ENCODE data around the gene SH3GLB2.
A peak's percentile ranks its signal among the peaks of the same experiment; 100 is the strongest.

SH3GLB2 gene

DNA sequence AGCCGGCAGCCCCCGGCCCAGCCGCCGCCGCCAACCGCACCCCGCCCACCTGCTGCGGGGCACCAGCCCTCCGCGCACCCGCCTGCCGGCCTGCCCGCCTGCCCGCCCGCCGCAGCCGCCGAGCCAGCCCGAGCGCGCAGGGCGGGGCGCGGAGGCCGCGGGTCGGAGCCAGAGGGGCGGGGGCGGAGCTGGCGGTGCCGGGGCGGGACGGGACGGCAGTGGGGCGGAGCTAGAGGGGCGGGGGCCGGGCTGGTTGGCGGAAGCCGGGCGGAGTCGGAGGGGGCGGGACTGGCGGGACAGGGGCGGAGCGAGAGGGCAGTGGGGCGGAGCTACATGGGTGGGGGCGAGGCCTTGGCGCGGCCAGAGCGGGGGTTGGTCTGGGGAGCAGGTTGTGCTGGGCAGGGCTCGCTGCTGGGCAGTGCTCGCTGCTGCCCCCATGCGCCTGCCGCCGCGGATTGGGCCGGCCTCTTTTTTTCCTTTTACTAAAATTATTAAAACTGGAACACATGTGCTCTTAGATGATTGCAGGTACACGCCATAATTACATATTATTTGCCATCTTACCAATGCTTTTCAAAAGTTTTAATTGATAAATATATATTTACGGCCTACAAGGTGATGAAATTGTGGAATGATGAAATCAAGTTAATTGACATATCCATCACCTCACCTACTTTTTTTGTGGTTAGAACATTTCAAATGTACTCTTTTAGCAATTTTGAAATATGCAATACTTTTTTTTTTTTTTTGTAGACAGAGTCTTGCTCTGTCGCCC lies at the start of gene SH3GLB2:
TSS of gene SH3GLB2 (minus strand) at position 140 of the 775 bp plus-strand sequence. CDS start 177 bp downstream, outside the sequence.
- DNase-seq (ENCODE audit: low read depth in 2 of 3, low spot score in 1 of 3), result peak; percentile 93 to 99 (median 93)

DNA sequence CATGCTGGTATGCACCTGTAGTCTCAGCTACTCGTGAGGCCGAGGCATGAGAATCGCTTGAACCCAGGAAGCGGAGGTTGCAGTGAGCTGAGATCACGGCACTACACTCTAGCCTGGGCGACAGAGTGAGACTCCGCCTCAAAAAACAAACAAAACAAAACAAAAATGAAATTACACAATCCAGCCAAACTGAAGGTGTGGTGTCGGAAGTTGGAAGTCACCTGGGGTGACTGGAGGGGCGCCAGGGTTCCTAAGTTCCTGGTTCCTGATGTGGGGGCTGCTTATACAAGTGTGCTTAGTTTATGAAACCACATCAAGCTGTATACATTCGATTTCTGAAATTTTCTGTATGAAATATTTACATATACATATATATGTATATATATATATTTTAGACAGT lies 49.1 kb upstream of the SH3GLB2 start:
- DNase-seq (ENCODE audit: low read depth in 2 of 3, low spot score in 1 of 3), result no peak

DNA sequence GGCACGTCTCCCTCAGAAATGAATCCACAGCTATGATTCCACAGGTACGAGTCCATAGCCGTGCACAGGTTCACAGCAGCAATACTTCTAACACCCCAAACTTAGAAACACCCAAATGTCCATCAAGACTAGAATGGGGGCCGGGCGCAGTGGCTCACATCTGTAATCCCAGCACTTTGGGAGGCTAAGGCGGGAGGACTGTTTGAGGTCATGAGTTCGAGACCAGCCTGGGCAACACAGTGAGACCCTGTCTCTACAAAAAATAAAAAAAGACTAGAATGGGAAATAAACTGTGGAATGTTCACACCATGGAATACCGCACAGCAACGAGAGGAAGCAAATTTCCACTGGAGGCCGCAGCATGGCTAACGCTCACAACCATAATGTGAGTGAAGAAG lies 48.5 kb upstream of the SH3GLB2 start:
- no peak for DNase-seq (ENCODE audit: low read depth in 2 of 3, low spot score in 1 of 3)

GRCh38 chr9:129075996-129076639 lies 48.0 kb upstream of the SH3GLB2 start:
- DNase-seq (ENCODE audit: low read depth in 2 of 3, low spot score in 1 of 3), result no peak

DNA sequence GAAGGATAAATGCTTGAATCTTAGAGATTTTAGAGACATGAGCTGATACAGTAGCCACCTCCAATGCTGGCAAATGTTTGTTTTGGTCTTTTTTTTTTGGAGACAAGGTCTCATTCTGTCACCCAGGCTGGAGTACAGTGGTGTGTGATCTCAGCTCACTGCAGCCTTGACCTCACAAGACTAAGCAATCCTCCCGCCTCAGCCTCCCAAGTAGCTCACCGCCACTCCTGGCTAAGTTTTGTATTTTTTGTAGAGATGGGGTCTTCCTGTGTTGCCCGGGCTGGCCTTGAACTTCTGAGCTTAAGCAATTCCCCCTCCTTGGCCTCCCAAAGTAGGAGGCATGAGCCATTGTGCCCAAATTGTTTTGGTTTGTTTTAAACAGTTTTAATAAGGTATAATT lies 46.0 kb upstream of the SH3GLB2 start:
- DNase-seq (ENCODE audit: low read depth in 2 of 3, low spot score in 1 of 3), result no peak

GRCh38 chr9:129073404-129073803 lies 45.3 kb upstream of the SH3GLB2 start:
- no peak for DNase-seq (ENCODE audit: low read depth in 2 of 3, low spot score in 1 of 3)

DNA sequence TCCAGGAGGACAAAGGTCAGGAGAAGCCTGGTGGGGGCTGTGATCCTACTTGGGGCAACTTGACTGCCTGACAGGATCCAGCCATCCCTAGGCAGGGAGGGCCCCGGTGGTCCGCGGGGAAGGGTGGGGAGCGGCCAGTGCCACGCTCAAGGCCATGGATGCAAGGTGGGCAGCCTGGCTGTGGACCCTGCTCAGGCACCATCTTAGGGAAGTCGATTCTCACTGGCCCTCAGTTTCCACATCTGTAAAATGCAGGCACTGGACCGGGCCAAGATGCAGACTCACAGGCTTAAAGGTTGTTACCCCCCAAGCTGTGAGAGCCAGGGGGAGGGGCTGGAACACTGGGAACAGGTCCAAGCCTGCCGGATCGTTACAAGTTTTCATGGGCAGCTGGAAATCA lies 44.0 kb upstream of the SH3GLB2 start:
- no peak for DNase-seq (ENCODE audit: low read depth in 2 of 3, low spot score in 1 of 3)

DNA sequence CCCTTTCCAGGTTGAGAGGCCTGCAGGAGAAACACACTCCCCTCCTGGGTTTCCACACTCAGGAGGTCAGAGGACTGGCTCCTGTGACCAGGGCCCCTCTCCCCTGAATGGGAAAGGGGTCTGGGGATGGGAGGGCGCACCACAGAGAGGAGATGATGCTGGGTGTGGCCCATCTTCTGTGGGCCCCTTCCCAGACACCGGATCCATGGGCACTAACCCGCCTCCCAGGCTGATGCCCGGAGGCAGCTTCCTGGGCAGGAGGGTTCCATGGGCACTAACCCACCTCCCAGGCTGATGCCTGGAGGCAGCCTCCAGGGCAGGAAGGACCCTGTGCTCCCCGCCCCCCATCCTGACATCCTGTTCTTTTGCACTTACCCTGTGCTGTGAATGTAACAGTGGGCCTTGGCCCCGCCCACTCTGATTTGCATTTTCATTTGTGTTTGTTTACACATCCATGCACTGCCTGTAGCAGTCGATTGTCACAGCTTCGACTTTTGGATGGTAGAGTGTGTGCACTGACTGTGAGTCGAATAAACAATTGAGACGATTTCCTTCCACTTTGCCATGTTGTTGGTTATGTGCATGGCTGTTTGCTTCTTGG lies 43.5 kb upstream of the SH3GLB2 start:
- DNase-seq (ENCODE audit: low read depth in 2 of 3, low spot score in 1 of 3), result no peak

- DNase-seq (ENCODE audit: low read depth in 2 of 3, low spot score in 1 of 3), result no peak
These were observed 42.8 kb upstream of the SH3GLB2 start for GRCh38 chr9:129070696-129071525.

- no peak for DNase-seq (ENCODE audit: low read depth in 2 of 3, low spot score in 1 of 3)
These were observed 41.9 kb upstream of the SH3GLB2 start for GRCh38 chr9:129069862-129070641.

DNA sequence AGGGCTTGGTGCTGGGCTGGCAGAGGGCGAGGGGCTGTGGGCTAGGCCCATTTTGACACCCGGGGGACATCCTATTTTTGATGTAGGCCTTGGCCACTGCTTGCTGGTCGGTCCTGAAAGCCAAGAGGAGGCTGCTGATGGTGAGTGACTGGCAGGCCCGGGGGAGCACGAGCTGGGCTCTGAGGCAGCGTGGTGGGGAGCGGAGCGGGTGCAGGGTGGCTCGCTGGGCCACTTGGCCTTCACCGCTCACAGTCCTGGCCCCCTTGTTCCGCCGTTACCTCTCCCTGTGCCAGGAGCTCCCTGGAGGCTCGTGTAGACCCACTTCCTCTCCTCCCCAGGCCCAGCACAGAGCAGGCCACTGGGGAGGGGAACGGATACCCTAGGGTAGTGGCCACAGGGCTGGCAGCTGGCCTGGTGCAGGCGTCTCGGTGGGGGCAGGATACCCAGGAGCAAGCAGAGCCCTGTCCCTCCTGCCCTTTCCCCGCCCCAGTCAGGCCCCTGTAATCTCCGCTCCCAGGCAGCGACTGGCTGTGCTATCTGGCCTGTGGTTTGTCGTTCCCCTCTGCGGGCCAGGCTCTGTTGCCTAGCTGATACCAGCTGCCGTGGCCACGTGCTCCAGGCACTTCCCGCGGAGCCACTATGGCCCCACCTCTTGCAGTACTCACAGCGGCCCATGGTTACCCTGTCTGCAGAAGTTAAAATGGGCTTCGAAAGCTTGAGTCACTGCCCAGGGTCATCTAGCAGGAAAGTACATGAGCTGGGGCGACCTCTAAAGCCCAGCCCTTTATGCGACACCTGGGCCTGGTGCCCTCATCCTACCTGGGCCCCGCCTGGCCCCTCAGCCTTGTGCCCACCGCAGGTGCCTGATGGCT lies 41.1 kb upstream of the SH3GLB2 start:
- peak; percentile 15 to 39 (median 29) for DNase-seq (ENCODE audit: low read depth in 2 of 3, low spot score in 1 of 3)

- no peak for DNase-seq (ENCODE audit: low read depth in 2 of 3, low spot score in 1 of 3)
These were observed 40.0 kb upstream of the SH3GLB2 start for GRCh38 chr9:129068110-129068509.

DNA sequence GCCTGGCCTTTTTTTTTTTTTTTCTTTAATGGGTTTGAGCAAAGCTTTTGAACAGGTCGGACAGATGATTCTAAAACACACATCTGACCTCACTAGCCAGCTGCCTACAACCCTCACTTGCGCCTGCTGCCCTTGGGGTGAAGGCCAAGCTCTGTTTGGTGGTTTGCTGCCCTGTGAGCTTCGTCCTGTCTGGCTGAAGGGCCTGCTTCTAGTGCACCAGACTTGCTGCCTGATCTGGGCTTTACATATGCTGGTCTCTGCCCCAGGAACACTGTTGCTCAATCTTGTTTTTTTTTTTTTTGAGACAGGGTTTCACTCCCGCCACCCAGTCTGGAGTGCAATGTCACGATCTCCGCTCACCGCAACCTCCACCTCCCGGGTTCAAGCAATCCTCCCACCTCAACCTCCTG lies 36.4 kb upstream of the SH3GLB2 start:
- no peak for DNase-seq (ENCODE audit: low read depth in 2 of 3, low spot score in 1 of 3)

GRCh38 chr9:129063061-129063460 lies 34.9 kb upstream of the SH3GLB2 start:
- no peak for DNase-seq (ENCODE audit: low read depth in 2 of 3, low spot score in 1 of 3)

DNA sequence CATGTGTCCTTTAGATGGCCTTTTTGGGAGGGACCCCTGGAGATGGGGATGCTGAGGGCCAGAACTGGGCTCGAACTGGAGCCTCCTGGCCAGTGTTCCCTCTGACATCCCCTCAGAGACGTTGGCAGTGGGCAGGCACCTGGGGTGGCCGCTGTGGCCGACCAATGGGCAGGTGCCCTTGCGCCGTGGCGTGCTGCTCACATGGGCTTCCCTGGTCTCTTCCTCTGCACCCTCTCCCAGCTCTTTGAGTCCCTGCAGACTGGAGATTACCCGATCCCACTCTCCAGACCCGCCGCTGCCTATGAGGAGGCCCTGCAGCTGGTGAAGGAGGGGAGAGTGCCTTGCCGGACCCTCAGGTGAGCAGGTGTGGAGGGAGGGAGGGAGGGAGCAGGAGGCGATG lies 32.9 kb upstream of the SH3GLB2 start:
- no peak for DNase-seq (ENCODE audit: low read depth in 2 of 3, low spot score in 1 of 3)

DNA sequence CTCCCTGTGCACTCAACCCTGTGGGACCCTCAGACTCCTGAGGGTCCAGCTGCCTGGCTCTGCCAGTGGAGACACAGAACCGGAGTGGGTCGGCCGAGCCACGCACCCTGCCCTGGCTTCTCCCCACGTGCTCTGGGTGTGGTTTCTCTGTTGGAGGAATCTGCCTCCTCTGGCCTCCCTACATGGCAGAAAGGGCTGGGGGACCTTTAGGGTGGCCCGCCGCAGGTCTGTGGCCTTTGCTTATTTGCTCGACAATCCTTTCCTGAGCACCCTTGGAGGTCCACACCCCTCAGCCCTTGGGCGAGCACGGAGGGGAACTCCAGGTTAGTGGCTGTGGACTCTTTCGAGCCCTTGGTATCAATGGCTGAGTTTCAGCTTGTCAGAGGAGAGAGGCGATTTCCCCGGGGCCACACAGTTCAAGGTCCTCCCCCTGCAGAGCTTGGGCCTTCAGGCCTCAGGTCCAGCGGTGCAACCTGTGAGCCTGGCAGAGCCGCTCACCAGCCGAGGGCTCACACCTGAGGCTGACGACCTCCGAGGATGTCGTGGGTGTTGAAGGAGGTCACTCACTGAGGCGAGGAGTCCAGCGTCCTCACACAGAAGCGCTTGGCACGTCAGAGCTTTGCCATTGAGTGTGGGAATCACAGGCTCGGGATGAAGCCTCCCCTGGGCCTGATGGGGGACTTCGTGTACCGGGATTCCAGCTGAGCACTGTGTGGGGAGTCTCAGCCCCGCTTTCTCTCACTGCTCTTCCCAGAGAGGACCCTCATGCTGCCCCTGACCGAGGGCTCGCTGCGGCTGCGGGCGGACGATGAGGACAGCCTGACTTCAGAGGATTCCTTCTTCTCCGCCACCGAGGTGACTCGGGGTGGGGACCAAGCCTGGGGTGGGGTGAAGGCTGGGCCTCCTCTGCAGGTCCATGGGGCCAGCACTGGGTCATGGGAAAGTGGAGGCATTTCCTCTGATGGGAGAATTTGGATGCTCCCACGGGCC lies 32.0 kb upstream of the SH3GLB2 start:
- DNase-seq (ENCODE audit: low read depth in 2 of 3, low spot score in 1 of 3), result no peak

GRCh38 chr9:129058965-129059795 lies 31.0 kb upstream of the SH3GLB2 start:
- DNase-seq (ENCODE audit: low read depth in 2 of 3, low spot score in 1 of 3), result no peak
